Activated CD4-positive, alpha-beta T cell treated with anti-CD3 and anti-CD28 coated beads for 48 hours (primary cell): Measurements from ENCODE around the gene NTSR2.

Experiments used
- DNase-seq: peaks from one replicate; pipeline ENCODE4 v3.0.0-alpha.2; 2020

The NTSR2 gene, protein sequence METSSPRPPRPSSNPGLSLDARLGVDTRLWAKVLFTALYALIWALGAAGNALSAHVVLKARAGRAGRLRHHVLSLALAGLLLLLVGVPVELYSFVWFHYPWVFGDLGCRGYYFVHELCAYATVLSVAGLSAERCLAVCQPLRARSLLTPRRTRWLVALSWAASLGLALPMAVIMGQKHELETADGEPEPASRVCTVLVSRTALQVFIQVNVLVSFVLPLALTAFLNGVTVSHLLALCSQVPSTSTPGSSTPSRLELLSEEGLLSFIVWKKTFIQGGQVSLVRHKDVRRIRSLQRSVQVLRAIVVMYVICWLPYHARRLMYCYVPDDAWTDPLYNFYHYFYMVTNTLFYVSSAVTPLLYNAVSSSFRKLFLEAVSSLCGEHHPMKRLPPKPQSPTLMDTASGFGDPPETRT

DNA sequence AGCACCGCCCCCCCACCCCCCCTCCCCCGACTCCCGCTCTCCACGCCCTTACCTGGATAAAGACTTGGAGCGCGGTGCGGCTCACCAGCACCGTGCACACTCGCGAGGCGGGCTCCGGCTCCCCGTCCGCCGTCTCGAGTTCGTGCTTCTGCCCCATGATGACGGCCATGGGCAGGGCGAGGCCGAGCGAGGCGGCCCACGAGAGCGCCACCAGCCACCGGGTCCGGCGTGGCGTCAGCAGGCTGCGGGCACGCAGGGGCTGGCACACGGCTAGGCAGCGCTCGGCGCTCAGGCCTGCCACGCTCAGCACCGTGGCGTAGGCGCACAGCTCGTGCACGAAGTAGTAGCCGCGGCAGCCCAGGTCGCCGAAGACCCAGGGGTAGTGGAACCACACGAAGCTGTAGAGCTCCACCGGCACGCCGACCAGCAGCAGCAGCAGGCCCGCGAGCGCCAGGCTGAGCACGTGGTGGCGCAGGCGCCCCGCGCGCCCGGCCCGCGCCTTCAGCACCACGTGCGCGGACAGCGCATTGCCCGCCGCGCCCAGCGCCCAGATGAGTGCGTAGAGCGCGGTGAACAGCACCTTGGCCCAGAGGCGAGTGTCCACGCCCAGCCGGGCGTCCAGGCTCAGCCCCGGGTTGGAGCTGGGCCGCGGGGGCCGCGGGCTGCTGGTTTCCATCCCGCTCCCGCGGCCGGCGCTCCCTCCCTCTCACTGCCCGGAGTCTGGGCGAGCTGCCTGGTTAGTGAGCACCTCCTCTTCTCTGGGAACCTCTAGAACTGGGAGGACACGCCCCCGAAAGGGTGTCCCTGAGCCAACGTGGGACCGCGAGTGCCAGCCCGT is at the start of gene NTSR2:
NTSR2 (minus strand) TSS at position 742 of the 838 bp plus-strand sequence; CDS start at position 676, 66 bp downstream.
- peak; percentile 53 for DNase-seq

DNA sequence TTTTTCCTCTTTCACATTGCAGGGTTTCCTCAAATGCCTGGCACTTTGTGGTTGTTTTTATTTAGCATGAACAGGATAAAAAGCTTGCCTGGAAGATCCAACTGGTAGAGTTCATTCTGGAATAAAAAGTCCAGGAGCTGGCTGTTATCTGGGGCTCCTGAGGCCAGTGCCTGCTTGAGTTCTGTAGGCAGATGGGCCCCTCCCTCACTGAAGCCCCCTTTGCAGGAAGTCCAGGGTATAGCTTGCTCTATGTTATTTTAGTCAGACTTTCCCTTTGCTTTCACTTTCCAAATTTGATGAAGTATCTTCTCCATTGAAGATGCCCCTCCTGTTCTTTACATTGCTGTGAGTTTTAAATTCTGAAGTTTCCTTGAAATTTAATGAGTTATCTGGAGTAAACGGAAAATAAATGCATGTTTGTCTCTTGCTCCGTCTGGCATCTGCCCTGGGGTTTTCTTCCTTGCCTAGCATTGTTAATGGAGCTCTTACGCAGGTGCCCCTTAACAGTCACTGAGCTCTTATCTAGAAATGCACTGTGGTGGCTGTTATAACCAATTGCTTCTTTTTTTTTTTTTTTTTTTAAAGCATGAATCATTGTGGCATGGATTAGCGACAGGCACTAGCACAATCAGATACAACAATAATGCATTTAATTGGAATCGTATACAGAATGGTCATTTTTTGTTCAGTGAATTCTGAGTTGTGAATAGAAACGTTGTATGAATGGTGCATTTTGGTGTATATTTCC is 49.4 kb upstream of the NTSR2 start:
- DNase-seq = no peak

DNA sequence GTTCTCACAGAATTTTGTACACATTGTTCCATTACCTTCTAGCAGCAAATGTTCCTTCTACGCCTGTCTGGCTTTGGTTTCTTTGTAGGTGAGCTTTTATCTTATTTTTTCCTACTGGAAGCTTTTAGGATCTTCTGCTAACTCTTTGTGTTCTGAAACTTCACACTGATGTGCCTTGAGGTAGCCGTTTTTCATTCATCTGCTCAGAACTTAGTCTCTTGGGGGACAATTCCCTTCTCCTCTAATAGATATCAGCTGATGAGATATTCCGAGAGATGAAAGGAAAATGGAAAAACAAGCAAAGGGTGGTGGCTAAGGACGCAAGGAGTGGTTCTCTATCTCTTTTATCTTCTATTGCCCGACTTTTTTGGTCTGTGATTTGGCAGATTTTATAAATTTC is 48.6 kb upstream of the NTSR2 start:
- DNase-seq = no peak

DNA sequence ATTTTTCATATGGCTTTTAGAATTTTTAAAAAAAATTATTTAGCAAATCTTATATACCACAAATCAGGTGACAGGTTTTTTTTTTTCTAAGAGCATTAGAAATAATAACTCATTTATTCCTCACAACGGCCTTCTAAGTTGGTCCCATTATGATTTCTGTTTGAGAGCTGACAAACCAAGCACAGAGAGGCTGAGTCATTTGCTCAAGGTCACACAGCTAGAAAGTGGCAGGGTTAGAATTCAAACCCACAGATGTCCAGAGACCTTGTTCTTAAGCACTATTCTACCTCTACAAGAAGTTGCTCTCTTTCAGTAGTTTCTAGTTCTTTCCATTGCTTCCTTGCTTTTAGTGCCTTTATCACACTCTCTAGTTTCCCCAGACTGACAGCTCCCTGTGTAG is 47.6 kb upstream of the NTSR2 start:
- no peak for DNase-seq

DNA sequence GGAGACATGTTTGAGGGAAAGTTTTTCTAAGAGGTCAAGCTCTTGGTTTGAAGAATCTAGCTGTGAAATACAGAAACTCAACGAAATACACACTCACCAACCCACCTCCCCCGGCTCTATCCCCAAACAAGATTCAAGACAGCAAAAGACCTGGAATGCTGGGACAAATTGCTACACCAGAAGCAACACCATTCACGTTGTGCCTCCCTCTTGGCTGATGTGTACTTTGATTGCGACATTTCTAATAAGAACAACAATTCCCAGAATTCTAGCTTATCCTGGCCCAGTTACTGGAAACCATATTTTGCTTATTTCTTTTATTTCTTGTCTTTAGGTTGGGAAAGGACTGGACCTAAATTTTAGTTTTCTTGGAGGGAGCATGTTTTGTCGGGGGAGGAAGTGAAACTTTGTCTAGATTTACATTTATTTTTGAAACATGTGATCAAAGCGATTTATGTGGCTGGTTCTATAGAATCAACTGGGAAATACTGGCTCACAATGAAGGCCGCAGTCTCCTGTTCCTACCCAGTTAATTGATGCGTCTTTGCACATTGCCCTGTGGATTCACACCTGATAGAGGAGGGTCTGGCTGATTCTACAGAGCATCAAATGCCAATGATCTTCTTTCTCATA is 46.8 kb upstream of the NTSR2 start:
- no peak for DNase-seq

DNA sequence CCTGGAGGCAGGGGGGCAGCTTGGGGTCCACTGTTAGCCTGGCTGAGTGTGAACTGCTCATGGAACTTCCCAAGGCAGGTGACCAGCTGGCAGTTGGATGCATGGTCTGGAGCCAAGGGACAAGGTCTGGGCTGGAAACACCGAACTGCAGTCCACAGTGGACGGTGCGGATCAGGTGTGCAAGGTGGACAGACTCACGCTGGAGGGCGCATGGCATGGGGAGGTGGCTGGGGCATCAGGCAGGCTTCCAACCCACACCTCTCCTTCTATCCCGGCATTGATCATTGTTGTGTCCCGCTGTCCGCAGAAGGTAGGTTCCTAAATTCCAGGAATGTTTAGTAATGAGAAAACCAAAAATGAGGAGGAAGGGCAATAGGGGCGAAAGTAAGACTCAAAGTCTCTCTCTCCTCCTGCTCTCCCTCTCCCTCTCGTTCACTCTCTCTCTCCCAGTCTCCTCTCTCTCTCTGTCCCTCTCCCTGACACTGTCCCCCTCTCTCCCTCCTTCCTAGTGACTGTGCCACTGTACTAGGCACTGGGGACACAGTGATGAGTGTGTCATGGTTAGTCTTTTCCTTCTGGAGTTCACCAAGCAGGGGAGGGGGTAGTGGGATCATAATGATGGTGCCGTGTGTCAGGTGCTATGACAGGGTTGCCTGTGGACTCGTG is 46.1 kb upstream of the NTSR2 start:
- no peak for DNase-seq

DNA sequence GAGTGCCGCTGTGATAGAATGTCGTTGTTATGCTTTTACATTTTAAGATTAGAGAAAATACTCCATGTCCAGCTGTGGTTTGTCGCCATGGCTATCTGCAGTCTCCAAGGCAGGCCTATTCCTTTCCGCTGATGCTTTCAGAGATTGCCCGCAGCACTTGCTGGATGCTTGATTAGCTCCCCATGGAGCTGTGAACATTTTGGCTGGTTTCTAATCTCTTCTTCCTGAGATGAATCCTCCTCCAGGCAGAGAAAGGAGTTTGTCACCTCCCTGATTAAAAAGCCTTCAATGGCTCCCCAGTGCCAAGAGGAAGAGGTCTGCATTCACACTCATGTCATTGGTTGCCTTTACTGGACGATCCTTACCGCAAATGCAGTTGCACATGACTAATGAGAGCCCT is 43.8 kb upstream of the NTSR2 start:
- DNase-seq = no peak

DNA sequence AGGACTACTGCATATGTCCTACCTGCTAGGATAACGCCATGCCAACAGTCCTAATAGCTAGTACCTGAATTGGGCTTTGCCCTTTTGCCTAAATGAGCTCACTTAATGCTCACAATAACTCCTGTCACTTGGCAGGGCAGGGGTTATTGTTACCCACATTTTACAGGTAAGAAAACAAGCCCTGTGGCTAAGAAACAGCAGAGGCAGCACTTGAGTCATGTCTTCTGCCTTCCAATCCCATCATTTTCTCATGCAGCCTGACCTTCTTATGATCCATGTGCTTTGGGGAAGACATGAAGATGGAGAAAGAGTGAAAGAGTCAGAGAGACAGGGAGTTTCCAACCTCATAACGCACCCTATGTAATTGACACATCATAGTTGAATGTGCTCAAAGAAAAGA is 42.9 kb upstream of the NTSR2 start:
- no peak for DNase-seq

DNA sequence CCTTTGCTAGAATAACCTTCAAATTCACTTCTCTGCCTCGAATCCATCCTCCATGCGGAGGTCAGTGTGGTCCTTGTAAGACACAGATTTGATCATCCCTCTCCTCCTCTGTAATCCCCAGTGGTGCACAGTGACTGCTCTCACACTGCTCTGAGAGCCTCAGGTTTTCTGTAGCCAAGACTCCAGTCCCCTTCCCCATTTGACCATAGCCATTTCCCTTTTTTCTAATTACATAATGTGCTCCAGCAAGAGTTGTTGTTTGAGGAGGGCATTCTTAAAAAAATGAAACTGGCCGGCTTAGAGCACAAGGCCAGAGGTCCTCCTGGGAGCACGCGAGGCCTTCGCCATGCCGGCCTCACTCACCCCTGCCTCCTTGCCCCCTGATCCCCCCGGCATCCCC is 41.8 kb upstream of the NTSR2 start:
- no peak for DNase-seq

DNA sequence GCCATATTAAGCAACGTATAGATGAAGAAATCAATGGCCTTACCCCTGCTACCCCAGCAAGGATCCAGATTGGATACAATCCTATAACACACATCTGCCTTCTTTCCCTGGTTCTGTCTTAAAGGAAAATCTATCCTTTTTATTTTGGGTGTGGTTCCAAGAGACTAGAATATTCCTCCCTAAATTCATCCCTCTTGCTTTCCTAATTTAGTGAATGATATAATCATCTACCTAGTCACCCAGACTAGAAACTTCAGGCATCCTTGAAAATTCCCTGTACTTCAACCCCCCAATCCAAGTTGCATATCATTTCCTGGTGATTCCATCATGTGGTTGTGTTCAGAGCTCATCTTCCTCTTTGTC is 41.3 kb upstream of the NTSR2 start:
- DNase-seq = no peak

DNA sequence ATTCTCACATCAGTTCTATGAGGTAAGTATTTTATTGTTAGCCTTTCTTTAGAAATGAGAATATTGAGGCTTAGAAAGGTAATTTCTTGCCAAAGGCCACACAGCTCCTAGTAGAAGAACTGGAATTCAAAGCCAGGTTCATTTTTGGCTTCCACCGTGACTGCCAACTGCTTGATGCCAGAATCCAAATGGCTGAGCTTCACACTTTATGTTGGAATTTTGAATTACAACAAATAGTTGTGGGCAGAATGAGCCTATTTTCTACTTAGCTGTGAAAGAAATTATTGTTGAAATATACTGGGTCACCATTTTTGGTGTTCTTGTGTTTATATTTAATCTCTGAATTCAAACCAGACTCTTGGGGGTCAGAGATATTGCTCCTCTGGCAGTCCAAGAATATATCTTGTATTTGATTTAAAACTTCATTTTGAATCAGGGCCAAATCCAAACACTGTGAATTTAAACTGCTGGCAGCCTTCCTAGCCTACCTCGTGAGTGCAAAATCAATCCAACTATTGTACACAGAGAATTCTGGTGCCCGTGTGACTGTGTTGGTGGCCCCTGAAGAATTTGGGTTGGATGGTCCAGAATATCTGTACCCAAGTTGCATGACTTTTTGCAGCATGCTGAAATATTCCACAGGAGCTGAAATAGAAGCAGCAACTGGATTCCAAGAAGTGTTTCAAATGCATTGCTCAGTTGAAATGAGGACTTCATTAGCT is 40.8 kb upstream of the NTSR2 start:
- no peak for DNase-seq

DNA sequence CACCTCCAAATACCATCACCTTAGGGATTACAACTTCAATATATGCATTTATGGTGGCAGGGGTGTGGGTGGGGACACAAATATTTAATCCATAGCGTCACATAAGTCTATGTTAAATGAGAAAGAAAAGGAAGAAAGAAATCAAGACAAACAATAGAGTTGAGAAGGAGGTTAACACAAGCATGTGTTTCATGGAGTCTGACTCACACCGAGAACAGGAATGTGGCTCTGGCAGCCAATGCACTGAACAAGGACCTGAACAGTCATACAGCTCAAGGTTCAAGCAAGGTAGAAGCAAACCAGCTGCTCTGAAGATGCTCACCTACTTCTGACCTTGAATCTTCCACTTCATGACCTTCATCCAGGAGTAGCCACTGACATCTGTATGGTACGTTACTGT is 40.2 kb upstream of the NTSR2 start:
- no peak for DNase-seq

DNA sequence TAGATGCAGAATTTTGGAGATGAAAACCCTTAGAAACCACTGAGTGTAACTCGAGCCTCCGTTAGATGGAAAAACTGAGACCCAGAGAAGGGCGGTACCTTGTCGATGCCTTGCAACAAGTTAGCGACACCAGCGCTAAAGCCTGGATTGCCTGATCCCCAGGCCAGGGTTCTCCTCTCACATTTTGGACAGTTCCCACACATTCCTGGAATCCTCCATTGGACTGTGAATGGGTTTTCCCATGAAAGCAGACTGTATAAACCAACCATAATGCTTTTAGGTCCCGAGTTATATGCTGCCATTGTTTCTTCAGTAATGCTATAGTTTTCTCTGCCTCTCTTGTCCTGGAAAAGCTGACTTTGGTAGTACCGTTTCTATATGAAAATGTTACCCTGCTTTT is 39.3 kb upstream of the NTSR2 start:
- DNase-seq = no peak

DNA sequence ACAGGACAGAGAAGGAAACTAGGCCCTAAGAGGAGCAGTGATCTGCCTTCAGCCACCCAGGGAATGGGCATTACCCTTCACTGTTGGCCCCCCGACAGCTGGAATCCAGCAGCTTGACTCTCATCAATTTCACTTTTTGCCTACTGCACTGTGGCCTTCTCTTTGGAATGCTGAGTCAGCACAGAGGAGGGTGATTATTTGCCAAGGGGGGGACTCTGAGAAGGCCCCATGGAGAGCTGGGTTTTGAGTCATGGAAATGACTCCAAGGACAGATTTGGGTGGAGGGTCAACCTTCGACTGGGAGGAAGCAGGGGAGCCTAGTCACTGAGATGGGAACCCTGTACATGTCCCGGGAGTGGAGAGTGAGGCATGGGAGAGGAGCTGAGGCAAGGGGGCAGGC is 38.1 kb upstream of the NTSR2 start:
- no peak for DNase-seq

DNA sequence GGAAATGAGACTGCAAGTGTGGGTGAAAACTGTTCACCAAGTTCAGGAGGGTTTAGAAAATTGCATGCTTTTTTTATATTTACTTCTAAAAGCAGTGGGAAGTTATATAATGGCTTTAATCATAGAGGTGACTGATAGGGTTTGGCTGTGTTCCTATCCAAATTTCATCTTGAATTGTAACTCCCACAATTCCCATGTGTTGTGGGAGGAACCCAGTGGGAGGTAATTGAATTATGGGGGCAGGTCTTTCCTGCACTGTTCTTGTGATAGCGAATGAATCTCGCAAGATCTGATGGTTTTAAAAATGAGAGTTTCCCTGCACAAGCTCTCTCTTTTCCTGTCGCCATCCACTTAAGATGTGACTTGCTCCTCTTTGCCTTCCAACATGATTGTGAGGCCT is 35.7 kb upstream of the NTSR2 start:
- DNase-seq = no peak

DNA sequence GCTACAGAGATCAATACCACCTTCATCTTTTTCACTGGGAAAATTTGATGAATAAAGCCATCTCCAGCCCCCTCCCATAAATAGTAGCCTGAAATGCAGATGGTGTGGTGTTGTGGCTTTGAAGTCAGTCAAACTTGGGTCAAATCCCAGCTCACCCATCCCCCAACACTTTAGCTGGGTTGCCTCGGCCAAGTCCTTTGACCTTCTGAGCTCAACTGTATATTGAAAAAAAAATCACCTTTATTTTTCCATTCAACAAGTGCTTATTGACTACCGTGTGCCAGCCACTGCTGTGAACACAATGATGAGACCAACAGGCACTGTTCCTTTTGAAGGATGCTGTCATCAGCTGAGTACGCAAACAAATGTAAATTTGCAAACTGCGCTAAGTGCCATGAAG is 35.1 kb upstream of the NTSR2 start:
- no peak for DNase-seq

DNA sequence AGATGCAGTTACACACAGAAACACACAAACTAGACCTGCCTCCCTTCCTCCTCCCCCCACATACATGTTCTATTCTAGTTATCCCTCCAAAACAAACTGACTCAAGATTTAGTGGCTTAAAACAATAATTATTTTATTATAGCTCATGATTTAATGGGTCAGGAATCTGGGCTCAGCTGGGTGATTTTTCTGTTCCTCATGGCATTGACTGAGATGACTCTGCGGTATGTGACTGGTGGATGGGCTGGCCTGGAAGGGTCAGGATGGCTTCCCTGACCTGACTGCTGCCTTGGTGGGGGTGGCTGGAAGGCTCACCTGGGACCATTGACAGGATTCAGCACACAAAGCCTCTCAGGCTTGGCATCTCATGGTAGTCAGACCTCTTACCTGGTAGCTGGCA is 33.7 kb upstream of the NTSR2 start:
- no peak for DNase-seq

DNA sequence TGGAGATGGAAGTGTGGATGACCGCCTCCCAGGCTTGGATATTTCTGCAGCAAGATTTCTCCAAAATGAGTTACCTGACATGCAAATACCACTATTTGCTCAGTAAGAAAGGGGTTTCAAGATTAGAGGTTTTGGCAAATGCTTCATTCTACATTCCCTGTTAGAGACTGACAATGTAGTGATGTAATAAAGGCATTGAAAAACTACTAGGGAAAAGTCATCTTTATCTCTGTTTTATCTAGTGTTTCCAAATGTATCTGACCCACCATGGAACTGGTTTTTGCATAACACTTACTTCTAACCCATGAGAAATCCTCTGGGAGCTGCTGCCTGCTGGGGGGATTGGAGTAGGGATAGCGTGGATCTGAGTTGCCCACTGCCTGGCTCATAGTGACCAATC is 33.0 kb upstream of the NTSR2 start:
- DNase-seq = no peak

DNA sequence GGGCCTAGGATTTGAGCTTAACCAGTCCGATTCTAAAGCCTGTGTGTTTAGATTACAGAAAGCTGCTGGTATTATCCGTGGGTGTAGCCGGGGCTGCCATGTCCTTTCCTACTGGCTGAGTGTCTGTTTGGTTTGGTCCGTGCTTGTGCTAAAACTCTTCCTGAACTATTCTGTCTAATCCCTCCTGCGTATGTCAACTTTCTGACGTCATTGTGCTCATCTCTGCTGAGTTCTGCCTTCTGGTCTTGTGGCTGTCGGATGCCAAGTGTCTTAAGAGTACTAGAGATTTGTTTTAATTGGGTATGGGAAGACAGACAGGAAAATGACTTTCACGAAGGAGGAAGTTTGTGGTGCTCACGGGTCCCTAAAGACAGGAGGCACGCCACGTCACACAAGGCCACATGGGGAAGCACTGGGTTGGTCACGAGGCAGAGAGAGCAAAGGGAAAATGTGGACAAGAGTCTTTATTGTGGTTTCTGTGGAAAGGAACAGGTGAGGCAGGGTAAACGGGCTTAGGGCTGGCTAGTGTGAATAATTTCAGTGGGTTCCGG is 31.8 kb upstream of the NTSR2 start:
- no peak for DNase-seq

DNA sequence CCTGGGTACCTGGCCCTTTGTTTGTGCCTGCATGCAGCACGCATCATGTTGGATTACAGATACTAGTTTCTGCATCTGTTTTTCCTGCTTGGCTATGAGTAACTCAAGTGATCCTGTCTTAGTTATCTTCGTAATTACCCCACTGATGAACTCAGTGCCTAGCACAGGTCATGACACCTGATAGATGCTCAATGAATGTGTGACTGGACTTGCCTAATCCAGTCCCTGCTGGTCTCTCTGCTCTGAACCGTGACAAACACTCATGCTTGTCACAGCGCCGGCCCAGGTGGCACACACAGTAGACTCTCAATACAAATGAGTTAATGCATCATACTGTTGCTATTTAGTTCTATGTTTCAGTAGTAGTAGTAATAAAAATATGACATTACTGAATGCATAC is 31.2 kb upstream of the NTSR2 start:
- DNase-seq = no peak
